ENCODE measurements around the gene DRAP1. TPM values are rescaled to one million over a fixed set of nuclear protein-coding genes. Genes with fewer than 3 reads are reported as not detected.
A peak's percentile ranks its signal among the peaks of the same experiment; 100 is the strongest.

DRAP1 gene
- total and polyA plus RNA-seq, 3 experiments from 2014 or later = 94.6 to 115 (median 103) TPM

DNA sequence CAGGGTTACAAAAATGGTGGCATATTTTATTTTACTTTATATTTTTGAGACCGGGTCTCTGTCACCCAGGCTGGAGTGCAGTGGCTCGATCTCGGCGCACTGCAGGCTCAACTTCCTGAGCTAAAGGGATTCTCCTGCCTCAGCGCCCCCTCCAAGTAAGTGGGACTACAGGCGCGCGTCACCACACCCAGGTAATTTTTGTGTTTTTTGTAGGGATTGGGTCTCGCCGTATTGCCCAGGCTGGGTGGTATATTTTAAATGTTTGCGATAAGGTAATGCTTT is 18.4 kb upstream of the DRAP1 start:
- POLR2A ChIA-PET = interaction anchor here (0.7 to 3.7 kb wide), 3 partner anchors 10 to 18 kb away, joined by 3 to 32 read pairs (median 5); partner anchors contain the start of genes C11orf68, CCDC85B and FIBP
- H3K4me3 Mint-ChIP-seq = peak overlapping the region in 6 of 7 donors; percentile 52 to 83 (median 60)

DNA sequence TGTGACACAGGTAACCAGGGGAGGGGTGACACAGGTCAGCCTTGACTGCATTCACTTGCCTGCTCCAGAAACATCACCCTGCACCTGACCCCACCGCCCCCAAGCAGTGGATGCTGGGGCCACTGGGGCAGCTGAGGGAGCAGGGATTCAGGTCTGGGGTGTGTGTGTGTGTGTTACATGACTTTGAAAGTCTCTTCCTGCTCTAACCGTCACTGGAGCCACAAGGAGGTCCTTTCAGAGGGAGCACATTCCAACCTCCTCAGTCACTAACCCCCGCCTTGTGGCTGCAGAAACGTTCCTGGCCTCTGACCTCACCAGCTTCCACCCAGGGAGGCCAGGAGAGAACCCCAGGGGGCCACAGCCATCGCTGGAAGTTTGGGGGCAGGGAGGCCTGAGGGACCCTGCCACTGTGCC is 16.2 kb upstream of the DRAP1 start:
- Histone ChIP-seq H3K27ac (ENCODE audit: low read depth, low read length) (peak overlapping the region; percentile 25), H3K9me3 (ENCODE audit: low read length) (no peaks in the 10 kb centered on the region), H3K4me1 (ENCODE audit: insufficient read depth, low read length) (peaks cover 24% of the 10 kb centered on the region), H3K27me3 (ENCODE audit: insufficient read depth, low read length, poor library complexity, severe bottlenecking) (peaks cover 6% of the 10 kb centered on the region), H3K36me3 (ENCODE audit: insufficient read depth, low read length) (no peaks in the 10 kb centered on the region), H3K4me3 (ENCODE audit: low read length) (no peak overlapping the region)
- Mint-ChIP-seq H3K4me1 (peaks cover 6 to 13% (median 6%) of the 10 kb centered on the region in 3 donors), H3K27ac (peak overlapping the region in 2 of 8 donors; percentile 15 to 64), H3K36me3 (no peaks in the 10 kb centered on the region), H3K4me3 (no peak overlapping the region), H3K9me3 (no peaks in the 10 kb centered on the region), H3K27me3 (peaks cover 0 to 5% of the 10 kb centered on the region in 2 donors)
- CTCF ChIA-PET = interaction anchor here (1.4 to 2.1 kb wide), 2 partner anchors 19 kb away, joined by 3 to 9 read pairs; no protein-coding TSS in a partner anchor
- POLR2A ChIA-PET = no interaction called here
- DNase-seq = no peak

More for the DNA sequence above, 18.4 kb upstream of the DRAP1 start:
- peak overlapping the region in 7 of 8 donors; percentile 35 to 92 (median 88) for H3K27ac Mint-ChIP-seq
- Histone ChIP-seq H3K27ac (ENCODE audit: low read depth, low read length) (no peak overlapping the region), H3K4me1 (ENCODE audit: insufficient read depth, low read length) (peaks cover 24% of the 10 kb centered on the region), H3K9me3 (ENCODE audit: low read length) (no peaks in the 10 kb centered on the region), H3K4me3 (ENCODE audit: low read length) (no peak overlapping the region), H3K36me3 (ENCODE audit: insufficient read depth, low read length) (no peaks in the 10 kb centered on the region), H3K27me3 (ENCODE audit: insufficient read depth, low read length, poor library complexity, severe bottlenecking) (peaks cover 6% of the 10 kb centered on the region)
- no peaks in the 10 kb centered on the region for H3K36me3 Mint-ChIP-seq
- no peak for DNase-seq
- no peaks in the 10 kb centered on the region for H3K27me3 Mint-ChIP-seq
- no peaks in the 10 kb centered on the region for H3K9me3 Mint-ChIP-seq
- CTCF ChIA-PET = interaction anchor here (1.0 to 5.9 kb wide), 5 partner anchors 11 to 167 kb away, joined by 3 to 79 read pairs (median 6); partner anchors contain the start of genes CCDC85B, FIBP and MUS81
- peaks cover 6 to 13% (median 7%) of the 10 kb centered on the region in 3 donors for H3K4me1 Mint-ChIP-seq

DNA sequence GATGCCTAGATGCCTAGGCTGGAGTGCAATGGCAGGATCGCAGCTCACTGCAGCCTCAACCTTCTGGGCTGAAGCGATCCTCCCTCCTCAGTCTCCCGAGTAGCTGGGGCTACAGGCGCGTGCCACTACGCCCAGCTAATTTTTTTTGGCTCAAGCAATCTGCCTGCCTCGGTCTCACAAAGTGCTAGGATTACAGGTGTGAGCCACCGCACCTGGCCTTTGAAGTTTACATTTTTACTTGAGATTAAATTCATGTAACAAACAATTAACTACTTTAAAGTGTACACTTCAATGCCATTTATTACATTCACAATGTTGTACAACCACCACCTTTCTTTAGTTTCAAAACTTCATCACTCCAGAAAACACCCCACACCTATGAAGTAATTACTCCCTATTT is 15.5 kb upstream of the DRAP1 start:
- Histone ChIP-seq H3K9me3 (ENCODE audit: low read length) (no peaks in the 10 kb centered on the region), H3K4me1 (ENCODE audit: insufficient read depth, low read length) (peaks cover 21% of the 10 kb centered on the region), H3K4me3 (ENCODE audit: low read length) (no peak overlapping the region), H3K27me3 (ENCODE audit: insufficient read depth, low read length, poor library complexity, severe bottlenecking) (peaks cover under 1% of the 10 kb centered on the region), H3K36me3 (ENCODE audit: insufficient read depth, low read length) (no peaks in the 10 kb centered on the region), H3K27ac (ENCODE audit: low read depth, low read length) (peak overlapping the region; percentile 25)
- H3K4me1 Mint-ChIP-seq = peaks cover 5 to 12% (median 6%) of the 10 kb centered on the region in 3 donors
- peak overlapping the region in 1 of 7 donors; percentile 35 for H3K4me3 Mint-ChIP-seq
- H3K27ac Mint-ChIP-seq = peak overlapping the region in 2 of 8 donors; percentile 15
- H3K36me3 Mint-ChIP-seq = no peaks in the 10 kb centered on the region
- H3K9me3 Mint-ChIP-seq = no peaks in the 10 kb centered on the region
- DNase-seq = no peak
- CTCF ChIA-PET = interaction anchor here (1.4 kb wide), 1 partner anchor 19 kb away, joined by 3 read pairs; no protein-coding TSS in a partner anchor
- peaks cover 0 to 5% of the 10 kb centered on the region in 2 donors for H3K27me3 Mint-ChIP-seq
- POLR2A ChIA-PET = no interaction called here

DNA sequence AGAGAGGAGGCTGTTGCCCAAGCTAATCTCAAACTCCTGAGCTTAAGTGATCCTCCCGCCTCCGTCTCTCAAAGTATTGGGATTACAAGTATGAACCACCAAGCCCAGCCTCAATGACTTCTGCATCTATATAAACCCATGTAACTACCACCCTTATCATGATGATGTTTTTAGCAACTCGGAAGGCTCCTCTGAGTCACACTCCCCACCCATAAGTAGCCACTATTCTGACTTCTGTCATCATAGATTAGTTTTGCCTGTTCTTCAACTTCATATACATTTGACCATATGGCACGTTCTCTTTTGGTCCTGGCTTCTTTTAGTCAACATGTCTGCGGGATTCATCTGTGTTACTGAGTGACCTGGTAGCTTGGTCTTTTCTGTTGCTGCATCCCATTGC is 12.6 kb upstream of the DRAP1 start:
- Mint-ChIP-seq H3K9me3 (no peaks in the 10 kb centered on the region), H3K27ac (no peak overlapping the region), H3K4me1 (peaks cover 5 to 8% (median 7%) of the 10 kb centered on the region in 3 donors), H3K36me3 (no peaks in the 10 kb centered on the region), H3K4me3 (no peak overlapping the region), H3K27me3 (peaks cover 0 to 11% of the 10 kb centered on the region in 2 donors)
- ChIA-PET CTCF (interaction anchor here (1.0 to 2.2 kb wide), 3 partner anchors 17 to 33 kb away, joined by 3 to 14 read pairs (median 3); partner anchors contain the start of gene CCDC85B), POLR2A (interaction anchor here (0.8 kb wide), 1 partner anchor 16 kb away, joined by 3 read pairs; the partner anchor contains the start of gene CCDC85B)
- H3K9me3 ChIP-seq (ENCODE audit: low read length) = no peaks in the 10 kb centered on the region
- no peaks in the 10 kb centered on the region for H3K27me3 ChIP-seq (ENCODE audit: insufficient read depth, low read length, poor library complexity, severe bottlenecking)
- peak overlapping the region; percentile 35 for H3K27ac ChIP-seq (ENCODE audit: low read depth, low read length)
- no peaks in the 10 kb centered on the region for H3K4me1 ChIP-seq (ENCODE audit: insufficient read depth, low read length)
- H3K4me3 ChIP-seq (ENCODE audit: low read length) = no peak overlapping the region
- no peak for DNase-seq
- no peaks in the 10 kb centered on the region for H3K36me3 ChIP-seq (ENCODE audit: insufficient read depth, low read length)

DNA sequence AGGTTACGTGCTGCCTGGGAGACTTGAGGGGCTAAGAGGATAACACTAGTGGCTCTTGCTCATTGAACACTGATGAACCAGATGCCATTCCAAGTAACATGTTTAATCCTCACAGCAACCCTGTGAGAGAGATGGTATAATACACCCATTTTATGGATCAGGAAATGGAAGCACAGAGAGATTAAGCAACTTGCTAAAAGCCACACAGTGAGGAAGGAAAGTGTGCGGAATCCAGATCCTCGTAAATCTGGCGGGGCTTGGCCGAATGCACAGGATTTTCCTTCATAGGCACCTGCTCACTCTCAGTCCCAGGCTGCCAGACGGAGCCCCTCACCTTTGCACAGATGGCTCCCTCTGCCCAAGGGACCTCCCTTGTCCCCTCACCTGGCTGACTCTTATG is 11.3 kb upstream of the DRAP1 start:
- Histone ChIP-seq H3K36me3 (ENCODE audit: insufficient read depth, low read length) (no peaks in the 10 kb centered on the region), H3K4me3 (ENCODE audit: low read length) (no peak overlapping the region), H3K27me3 (ENCODE audit: insufficient read depth, low read length, poor library complexity, severe bottlenecking) (no peaks in the 10 kb centered on the region), H3K4me1 (ENCODE audit: insufficient read depth, low read length) (no peaks in the 10 kb centered on the region), H3K9me3 (ENCODE audit: low read length) (no peaks in the 10 kb centered on the region), H3K27ac (ENCODE audit: low read depth, low read length) (no peak overlapping the region)
- POLR2A ChIA-PET = interaction anchor here (1.8 kb wide), 1 partner anchor 17 kb away, joined by 9 read pairs; the partner anchor contains the start of gene CCDC85B
- CTCF ChIA-PET = interaction anchor here (1.3 kb wide), 1 partner anchor 11 kb away, joined by 4 read pairs; the partner anchor contains the start of gene C11orf68
- H3K27ac Mint-ChIP-seq = no peak overlapping the region
- no peak for DNase-seq
- no peaks in the 10 kb centered on the region for H3K36me3 Mint-ChIP-seq
- H3K9me3 Mint-ChIP-seq = no peaks in the 10 kb centered on the region
- H3K4me1 Mint-ChIP-seq = peaks cover 4 to 8% (median 7%) of the 10 kb centered on the region in 3 donors
- no peak overlapping the region for H3K4me3 Mint-ChIP-seq
- H3K27me3 Mint-ChIP-seq = peaks cover 0 to 14% of the 10 kb centered on the region in 2 donors

DNA sequence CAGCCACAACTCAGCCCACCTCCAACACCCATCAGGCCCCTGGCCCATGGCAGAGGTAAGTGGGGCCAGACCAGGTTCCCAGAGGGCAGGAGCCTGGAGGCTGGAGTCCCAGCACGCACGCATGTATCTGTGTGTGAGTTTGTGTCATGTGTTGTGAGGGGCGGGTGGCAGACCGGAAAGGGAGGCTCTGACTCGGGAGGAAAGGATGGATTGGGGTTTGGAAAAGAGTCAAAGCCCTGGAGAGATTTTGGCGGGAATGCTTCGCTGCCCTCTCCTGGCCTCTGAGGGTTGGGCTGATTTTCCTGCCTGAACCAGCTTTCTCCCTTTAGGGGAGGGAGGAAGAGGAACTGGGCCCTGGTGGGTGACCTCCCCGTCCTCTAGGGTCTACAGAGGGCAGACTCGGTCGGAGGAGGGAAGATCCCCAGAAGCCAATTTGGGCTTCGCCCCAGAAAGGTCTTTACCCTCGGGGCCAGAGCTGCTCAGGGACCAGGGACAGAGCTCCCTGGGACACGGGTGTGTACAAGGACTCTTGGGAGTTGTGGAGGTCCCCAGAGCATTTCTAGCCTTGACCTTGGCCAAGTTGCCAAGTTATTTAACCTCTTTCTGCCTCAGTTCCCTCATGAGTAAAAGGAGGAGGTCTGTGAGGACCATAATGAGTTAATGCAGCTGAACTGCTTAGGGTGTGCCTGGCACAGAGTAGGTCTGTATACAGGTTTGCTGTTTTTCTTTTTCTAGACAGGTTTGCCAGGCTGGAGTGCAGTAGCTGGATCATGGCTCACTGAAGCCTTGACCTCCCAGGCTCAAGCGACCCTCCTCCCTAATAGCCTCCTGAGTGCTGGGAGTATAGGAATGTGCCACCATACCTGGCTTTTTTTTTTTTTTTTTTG is 7.3 kb upstream of the DRAP1 start:
- Histone ChIP-seq H3K27me3 (ENCODE audit: insufficient read depth, low read length, poor library complexity, severe bottlenecking) (no peaks in the 10 kb centered on the region), H3K4me3 (ENCODE audit: low read length) (no peak overlapping the region), H3K27ac (ENCODE audit: low read depth, low read length) (no peak overlapping the region), H3K4me1 (ENCODE audit: insufficient read depth, low read length) (peaks cover 11% of the 10 kb centered on the region), H3K9me3 (ENCODE audit: low read length) (no peaks in the 10 kb centered on the region), H3K36me3 (ENCODE audit: insufficient read depth, low read length) (no peaks in the 10 kb centered on the region)
- Mint-ChIP-seq H3K9me3 (no peaks in the 10 kb centered on the region), H3K4me1 (peaks cover 16 to 29% (median 23%) of the 10 kb centered on the region in 3 donors), H3K4me3 (no peak overlapping the region), H3K27me3 (peaks cover 3 to 14% of the 10 kb centered on the region in 2 donors), H3K27ac (no peak overlapping the region), H3K36me3 (peaks cover 0 to 7% (median 3%) of the 10 kb centered on the region in 3 donors)
- no peak for DNase-seq
- ChIA-PET POLR2A (interaction anchor here (1.2 kb wide), 1 partner anchor 21 kb away, joined by 4 read pairs; the partner anchor contains the start of gene CCDC85B), CTCF (interaction anchor here (0.6 to 1.6 kb wide), 4 partner anchors 21 to 1178 kb away, joined by 3 to 6 read pairs (median 4); partner anchors contain the start of genes CCDC85B and FIBP)

DNA sequence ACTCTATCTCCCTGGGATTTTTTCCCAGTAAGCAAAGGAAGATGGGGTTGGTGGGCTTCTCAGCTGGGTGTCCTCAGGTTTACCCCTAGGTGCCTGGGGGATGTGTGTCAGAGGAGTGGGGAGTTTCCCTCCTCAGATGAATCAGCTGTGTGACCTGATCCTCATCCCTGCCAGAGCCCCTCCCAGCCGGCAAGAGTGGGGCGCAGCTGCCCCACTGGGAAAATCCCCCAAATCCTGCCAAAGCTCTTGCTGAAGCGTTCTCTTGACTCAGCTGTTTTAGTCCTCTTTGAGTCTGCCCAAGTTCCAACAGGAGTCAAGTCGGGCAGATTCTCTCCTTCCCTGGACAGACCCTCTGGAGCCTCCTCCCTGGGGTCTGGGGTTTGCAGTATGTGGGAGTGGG is 6.4 kb upstream of the DRAP1 start:
- CTCF ChIA-PET = interaction anchor here (1.6 kb wide), 1 partner anchor 39 kb away, joined by 4 read pairs; no protein-coding TSS in a partner anchor
- no peak overlapping the region for H3K4me3 ChIP-seq (ENCODE audit: low read length)
- H3K27me3 ChIP-seq (ENCODE audit: insufficient read depth, low read length, poor library complexity, severe bottlenecking) = no peaks in the 10 kb centered on the region
- H3K4me1 ChIP-seq (ENCODE audit: insufficient read depth, low read length) = peaks cover 20% of the 10 kb centered on the region
- peaks cover 6% of the 10 kb centered on the region for H3K36me3 ChIP-seq (ENCODE audit: insufficient read depth, low read length)
- H3K27ac Mint-ChIP-seq = no peak overlapping the region
- peaks cover 0 to 11% (median 3%) of the 10 kb centered on the region in 3 donors for H3K36me3 Mint-ChIP-seq
- H3K9me3 Mint-ChIP-seq = no peaks in the 10 kb centered on the region
- H3K27me3 Mint-ChIP-seq = peaks cover 3 to 10% of the 10 kb centered on the region in 2 donors
- no peak for DNase-seq
- POLR2A ChIA-PET = no interaction called here
- H3K4me3 Mint-ChIP-seq = no peak overlapping the region
- peaks cover 20 to 35% (median 28%) of the 10 kb centered on the region in 3 donors for H3K4me1 Mint-ChIP-seq
- no peaks in the 10 kb centered on the region for H3K9me3 ChIP-seq (ENCODE audit: low read length)
- H3K27ac ChIP-seq (ENCODE audit: low read depth, low read length) = no peak overlapping the region

All from CD8-positive, alpha-beta memory T cell (primary cell).